Naive B cell (primary cell): ENCODE measurements around the gene UBA6. TPM values are rescaled to one million over a fixed set of nuclear protein-coding genes. Genes with fewer than 3 reads are reported as not detected.
A peak's percentile ranks its signal among the peaks of the same experiment; 100 is the strongest.
"Not testable (repeated sequence)": the region's sequence is repeated elsewhere in the genome, so short reads cannot be mapped to it uniquely, and the experiment has no call there.

Experiments used
- ATAC-seq, 2 donors: fragments of 150-1000 bp; cut with Tn5 transposase; 2 replicates each; pipeline ENCODE4 v1.10.0; 2021; ENCODE audit warnings: low read depth in 2 of 2, mild to moderate bottlenecking in 2 of 2, moderate library complexity in 2 of 2
- DNase-seq: peaks from one replicate; pipeline ENCODE4 v3.0.0; 2022
- H3K27ac Mint-ChIP-seq, 6 donors: one replicate each; pipeline ENCODE4 v1.8.0; 2020 to 2022; ENCODE audit warnings: mild to moderate bottlenecking in 6 of 6, mixed read lengths in 6 of 6, moderate library complexity in 5 of 6, inconsistent platforms in 2 of 6
- H3K27me3 Mint-ChIP-seq, 3 donors: one replicate each; pipeline ENCODE4 v1.8.0; 2021 to 2022; ENCODE audit warnings: mixed read lengths in 3 of 3, mild to moderate bottlenecking in 1 of 3
- H3K36me3 Mint-ChIP-seq, 2 donors: one replicate each; pipeline ENCODE4 v1.8.0; 2020 to 2022; ENCODE audit warnings: mixed read lengths in 2 of 2, inconsistent platforms in 1 of 2, mild to moderate bottlenecking in 1 of 2
- H3K4me1 Mint-ChIP-seq, 3 donors: one replicate each; pipeline ENCODE4 v1.8.0; 2020 to 2022; ENCODE audit warnings: mixed read lengths in 3 of 3, inconsistent platforms in 1 of 3, mild to moderate bottlenecking in 1 of 3, moderate library complexity in 1 of 3
- H3K4me3 Mint-ChIP-seq, 8 donors: one replicate each; pipeline ENCODE4 v1.8.0; 2020 to 2022; ENCODE audit warnings: mild to moderate bottlenecking in 8 of 8, mixed read lengths in 8 of 8, moderate library complexity in 8 of 8, inconsistent platforms in 2 of 8
- H3K9me3 Mint-ChIP-seq, 7 donors: one replicate each; pipeline ENCODE4 v1.8.0; 2020 to 2022; ENCODE audit warnings: mixed read lengths in 7 of 7, mild to moderate bottlenecking in 5 of 7, inconsistent platforms in 2 of 7, moderate library complexity in 1 of 7
- polyA plus RNA-seq, 6 donors: library from polyadenylated mRNA; unstranded; fragments of 300-500 nt; fragmentation: Illumina TruSeq; gene quantifications; one replicate each; pipeline ENCODE4 v1.2.3, GENCODE V29; 2021; ENCODE audit warnings: low read depth in 6 of 6

Gene UBA6
- polyA plus RNA-seq, 6 donors from 2014 or later, result 10.3 to 40.9 (median 26.6) TPM

DNA sequence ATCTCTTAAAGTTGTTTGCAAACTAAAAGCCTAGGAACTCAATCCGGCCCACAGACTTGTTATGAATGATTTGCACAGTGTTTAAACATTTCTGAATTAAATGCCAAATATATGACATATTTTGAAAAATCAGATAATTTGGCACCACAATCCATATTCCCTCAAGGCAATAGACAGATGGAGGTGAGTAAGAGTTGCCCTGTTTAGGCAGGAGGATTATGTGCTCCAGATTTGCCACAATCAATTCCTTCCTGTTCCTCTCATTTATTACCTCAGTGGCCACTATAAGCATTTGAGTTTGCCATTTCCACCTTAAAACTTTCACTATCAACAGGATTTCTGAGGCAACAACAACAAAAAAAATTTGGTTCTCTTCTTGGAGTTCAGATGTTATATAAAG, 18.7 kb downstream of the UBA6 start:
- no peak for DNase-seq
- ATAC-seq, result no peak
- Mint-ChIP-seq H3K27ac (no peak overlapping the region), H3K27me3 (no peaks in the 10 kb centered on the region), H3K9me3 (no peaks in the 10 kb centered on the region), H3K4me1 (peaks cover 0 to 3% (median under 1%) of the 10 kb centered on the region in 3 donors), H3K4me3 (no peak overlapping the region), H3K36me3 (peaks cover 9 to 19% of the 10 kb centered on the region in 2 donors)

DNA sequence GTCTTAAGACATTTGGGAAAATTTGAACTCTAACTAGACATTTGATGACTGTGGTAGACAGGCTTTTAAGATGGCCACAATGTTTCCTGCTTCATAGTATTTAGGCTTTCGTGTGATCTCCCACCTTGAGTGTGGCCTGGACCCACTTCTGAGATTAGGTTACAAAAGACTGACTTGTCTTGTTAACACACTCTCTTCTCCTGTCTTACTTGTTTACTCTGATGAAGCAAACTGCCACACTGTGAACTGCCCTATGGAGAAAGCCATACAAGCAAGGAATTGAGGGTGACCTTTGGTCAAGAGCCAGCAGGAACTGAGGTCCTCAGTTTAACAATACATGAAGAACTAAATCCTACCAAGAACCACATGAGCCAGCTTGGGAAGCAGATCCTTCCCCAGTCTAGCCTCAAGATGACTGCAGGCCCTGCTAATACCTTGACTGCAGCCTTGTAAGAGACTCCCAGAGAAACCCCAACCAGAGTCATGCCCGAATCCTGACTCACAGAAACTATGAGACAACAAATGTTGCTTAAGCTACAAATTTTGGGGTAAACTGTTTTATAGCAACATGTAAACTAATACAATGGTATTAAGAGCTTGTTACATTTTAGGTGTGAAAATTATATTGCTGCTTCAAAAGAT, 20.3 kb downstream of the UBA6 start:
- no peak overlapping the region for H3K27ac Mint-ChIP-seq
- H3K4me3 Mint-ChIP-seq, result no peak overlapping the region
- H3K9me3 Mint-ChIP-seq, result no peaks in the 10 kb centered on the region
- no peaks in the 10 kb centered on the region for H3K27me3 Mint-ChIP-seq
- H3K36me3 Mint-ChIP-seq, result peaks cover 13% of the 10 kb centered on the region in 2 donors
- no peaks in the 10 kb centered on the region for H3K4me1 Mint-ChIP-seq
- DNase-seq (no peak), ATAC-seq (no peak)

DNA sequence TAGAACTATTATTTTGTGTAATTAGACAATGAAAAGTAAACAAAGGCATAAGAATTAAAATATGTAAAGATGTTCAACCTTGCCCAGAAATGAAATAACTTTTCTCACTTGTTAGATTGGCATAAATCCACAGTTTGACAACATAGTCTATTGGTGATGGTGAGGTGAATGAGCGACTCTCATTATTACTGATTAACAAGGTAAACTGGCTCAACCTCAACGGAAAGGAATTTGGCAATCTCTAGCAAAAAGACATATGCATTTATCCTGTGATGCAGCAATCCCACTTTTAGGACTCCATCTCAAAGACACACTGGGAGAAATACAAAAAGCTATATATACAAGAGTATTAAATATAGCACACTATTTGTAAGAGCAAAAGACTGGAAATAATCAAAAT, 22.3 kb downstream of the UBA6 start:
- H3K36me3 Mint-ChIP-seq, result peaks cover 13 to 18% of the 10 kb centered on the region in 2 donors
- no peak overlapping the region for H3K4me3 Mint-ChIP-seq
- no peaks in the 10 kb centered on the region for H3K9me3 Mint-ChIP-seq

DNA sequence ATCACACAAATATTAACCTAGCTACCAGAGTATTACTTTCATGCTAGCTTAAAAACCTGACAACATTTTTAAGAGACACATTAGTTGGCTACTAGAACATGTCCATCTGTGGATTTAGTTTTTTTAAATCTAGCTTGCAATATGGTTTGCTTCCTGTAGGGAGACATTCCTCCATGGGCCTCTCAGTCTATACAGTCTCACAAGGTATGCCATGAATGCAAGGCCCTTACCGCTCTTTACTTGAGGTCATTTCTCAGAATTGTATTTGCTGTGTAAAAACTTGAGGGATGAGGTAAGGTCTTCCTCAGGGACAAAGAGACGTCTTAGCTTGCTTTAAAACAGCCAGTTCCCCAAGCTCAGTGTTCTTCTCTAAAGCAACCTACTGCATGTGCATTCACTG, 26.9 kb downstream of the UBA6 start:
- H3K9me3 Mint-ChIP-seq, result no peaks in the 10 kb centered on the region
- H3K36me3 Mint-ChIP-seq, result peaks cover 8 to 19% of the 10 kb centered on the region in 2 donors
- ATAC-seq (no peak), DNase-seq (no peak)
- H3K4me3 Mint-ChIP-seq, result no peak overlapping the region
- H3K27me3 Mint-ChIP-seq, result no peaks in the 10 kb centered on the region
- H3K4me1 Mint-ChIP-seq, result no peaks in the 10 kb centered on the region
- peak overlapping the region in 1 of 6 donors; percentile 38 for H3K27ac Mint-ChIP-seq

More for the DNA sequence above, 22.3 kb downstream of the UBA6 start:
- H3K4me1 Mint-ChIP-seq, result no peaks in the 10 kb centered on the region
- DNase-seq (no peak), ATAC-seq (no peak)
- peak overlapping the region in 1 of 6 donors; percentile 30 for H3K27ac Mint-ChIP-seq
- H3K27me3 Mint-ChIP-seq, result no peaks in the 10 kb centered on the region

DNA sequence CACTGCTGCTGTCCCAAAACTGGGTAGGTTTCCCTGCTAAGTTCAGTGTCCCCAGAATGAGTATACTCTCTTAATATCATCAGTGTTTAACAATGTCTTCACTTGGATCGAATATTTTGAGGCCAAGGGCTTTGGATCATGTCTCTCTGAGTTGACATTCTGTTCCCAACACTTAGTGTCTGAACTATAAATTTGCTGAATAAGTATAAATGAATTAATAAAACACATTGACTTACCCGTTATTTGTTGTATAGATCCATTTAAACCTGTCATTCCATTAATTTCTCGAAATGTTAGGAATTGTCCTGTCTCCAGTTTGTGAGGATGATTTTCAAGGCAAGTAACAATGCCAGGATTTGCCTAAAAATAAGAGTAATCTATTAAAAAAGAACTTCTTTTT, 32.6 kb downstream of the UBA6 start:
- no peak for ATAC-seq
- no peak overlapping the region for H3K27ac Mint-ChIP-seq
- no peaks in the 10 kb centered on the region for H3K9me3 Mint-ChIP-seq
- H3K36me3 Mint-ChIP-seq, result peaks cover 24 to 28% of the 10 kb centered on the region in 2 donors
- no peak overlapping the region for H3K4me3 Mint-ChIP-seq
- no peaks in the 10 kb centered on the region for H3K27me3 Mint-ChIP-seq
- H3K4me1 Mint-ChIP-seq, result no peaks in the 10 kb centered on the region
- DNase-seq, result no peak

DNA sequence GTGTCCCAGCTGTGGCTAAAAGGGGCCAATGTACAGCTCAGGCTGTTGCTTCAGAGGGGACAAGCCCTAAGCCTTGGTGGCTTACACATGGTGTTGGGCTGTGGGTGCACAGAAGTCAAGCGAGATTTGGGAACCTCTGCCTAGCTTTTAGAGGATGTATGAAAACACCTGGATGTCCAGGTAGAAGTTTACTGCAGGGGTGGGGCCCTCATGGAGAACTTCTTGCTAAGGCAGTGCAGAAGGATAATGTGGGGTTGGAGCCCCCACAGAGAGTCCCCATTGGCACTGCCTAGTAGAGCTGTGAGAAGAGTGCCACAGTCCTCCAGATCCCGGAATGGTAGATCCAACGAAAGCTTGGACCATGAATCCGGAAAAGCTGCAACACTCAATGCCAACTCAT, 40.5 kb downstream of the UBA6 start:
- H3K36me3 Mint-ChIP-seq, result peaks cover 36 to 53% of the 10 kb centered on the region in 2 donors
- H3K27me3 Mint-ChIP-seq, result no peaks in the 10 kb centered on the region
- peaks cover 11 to 32% (median 25%) of the 10 kb centered on the region in 7 donors for H3K9me3 Mint-ChIP-seq
- peaks cover 12 to 23% (median 22%) of the 10 kb centered on the region in 3 donors for H3K4me1 Mint-ChIP-seq
- ATAC-seq, result no peak
- DNase-seq, result no peak
- H3K27ac Mint-ChIP-seq, result no peak overlapping the region
- H3K4me3 Mint-ChIP-seq, result no peak overlapping the region

DNA sequence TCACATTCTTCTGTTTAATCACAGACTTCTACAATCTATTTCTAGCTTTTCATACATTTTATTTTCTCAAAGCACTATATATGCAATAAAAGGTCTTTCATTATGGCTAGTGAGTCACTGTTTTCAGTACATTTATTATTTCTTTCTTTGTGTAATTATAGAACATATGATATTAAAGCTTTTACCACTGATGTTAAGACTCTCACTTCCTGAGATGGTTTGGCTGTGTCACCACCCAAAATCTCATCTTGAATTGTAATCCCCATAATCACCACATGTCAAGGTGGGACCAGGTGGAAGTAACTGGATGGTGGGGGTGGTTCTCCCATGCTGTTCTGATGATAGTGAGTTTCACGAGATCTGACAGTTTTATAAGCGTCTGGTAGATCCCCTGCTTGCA, 41.9 kb downstream of the UBA6 start:
- no peak for ATAC-seq
- Mint-ChIP-seq H3K4me1 (peaks cover 12 to 28% (median 22%) of the 10 kb centered on the region in 3 donors), H3K36me3 (peaks cover 49 to 61% of the 10 kb centered on the region in 2 donors), H3K27ac (peak overlapping the region in 1 of 6 donors; percentile 65), H3K4me3 (no peak overlapping the region), H3K27me3 (no peaks in the 10 kb centered on the region), H3K9me3 (peaks cover 11 to 32% (median 27%) of the 10 kb centered on the region in 7 donors)
- DNase-seq, result no peak

DNA sequence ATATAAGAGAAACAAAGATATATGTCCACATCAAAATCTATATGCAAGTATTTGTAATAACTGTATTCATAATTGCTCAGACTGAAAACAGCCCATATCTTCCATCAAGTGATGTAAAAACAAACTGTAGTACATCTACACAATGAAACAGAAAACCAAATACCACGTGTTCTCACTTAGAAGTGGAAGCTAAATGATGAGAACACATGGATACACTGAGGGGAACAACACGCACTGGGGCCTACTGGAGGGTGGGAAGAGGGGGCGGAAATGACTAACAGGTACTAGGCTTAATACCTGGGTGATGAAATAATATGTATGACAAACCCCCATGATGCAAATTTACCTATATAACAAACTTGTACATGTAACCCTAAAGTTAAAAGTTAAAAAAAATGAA, 42.7 kb downstream of the UBA6 start:
- H3K27me3 Mint-ChIP-seq, result no peaks in the 10 kb centered on the region
- H3K27ac Mint-ChIP-seq, result no peak overlapping the region
- no peak for ATAC-seq
- no peak overlapping the region for H3K4me3 Mint-ChIP-seq
- DNase-seq, result no peak
- H3K4me1 Mint-ChIP-seq, result peaks cover 12 to 34% (median 22%) of the 10 kb centered on the region in 3 donors
- H3K9me3 Mint-ChIP-seq, result peaks cover 11 to 32% (median 28%) of the 10 kb centered on the region in 7 donors
- H3K36me3 Mint-ChIP-seq, result peaks cover 57 to 61% of the 10 kb centered on the region in 2 donors

DNA sequence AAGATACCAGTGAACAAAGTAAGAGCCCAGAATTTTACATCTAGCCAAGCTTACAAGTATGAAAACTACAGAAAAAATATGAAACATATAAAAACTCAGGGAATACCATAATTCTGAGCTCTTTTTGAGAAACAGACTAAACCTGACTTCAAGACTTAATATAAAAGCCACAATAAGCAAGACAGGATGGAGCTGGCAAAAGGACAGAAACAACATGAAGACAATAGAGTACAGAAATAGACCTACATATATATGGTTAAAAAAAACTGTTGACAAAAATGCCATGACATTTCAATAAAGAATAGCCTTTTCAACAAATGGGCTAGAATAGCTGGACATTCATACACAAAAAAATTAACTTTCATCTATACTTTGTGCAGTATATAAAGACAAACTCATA, 49.4 kb downstream of the UBA6 start:
- DNase-seq (no peak), ATAC-seq (no peak)
- Mint-ChIP-seq H3K27ac (peak overlapping the region in 2 of 6 donors; percentile 36 to 44), H3K4me1 (peaks cover 2 to 19% (median 2%) of the 10 kb centered on the region in 3 donors), H3K4me3 (no peak overlapping the region), H3K36me3 (peaks cover 30 to 34% of the 10 kb centered on the region in 2 donors), H3K27me3 (no peaks in the 10 kb centered on the region), H3K9me3 (peaks cover 0 to 4% (median 0%) of the 10 kb centered on the region in 7 donors)

DNA sequence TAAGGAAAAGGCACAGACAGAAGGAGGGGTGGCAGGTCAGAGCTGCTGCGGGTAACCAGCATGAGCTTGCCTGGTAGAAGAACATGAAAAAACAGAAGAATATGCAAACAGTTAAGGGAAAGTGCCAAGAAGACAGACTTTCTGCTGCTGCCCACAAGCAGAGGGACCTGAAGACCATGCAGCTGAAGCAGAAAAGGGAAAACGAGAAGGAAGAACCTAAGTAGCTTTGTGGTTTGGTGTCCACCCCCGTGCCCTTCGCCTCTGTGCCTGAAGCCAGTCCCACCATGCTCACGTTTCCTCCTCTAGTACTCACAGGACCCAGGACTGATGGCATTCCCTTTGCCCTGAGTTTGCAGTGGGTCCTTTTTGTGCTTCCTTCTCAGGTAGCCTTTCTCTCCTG, 62.8 kb downstream of the UBA6 start:
- ATAC-seq (no peak), DNase-seq (no peak)
- H3K27ac Mint-ChIP-seq, result peak overlapping the region; percentile 13 to 87 (median 46)
- H3K9me3 Mint-ChIP-seq, result peaks cover 0 to 2% (median 0%) of the 10 kb centered on the region in 7 donors
- H3K4me3 Mint-ChIP-seq, result peak overlapping the region in 2 of 8 donors; percentile 56 to 62
- peaks cover 11 to 17% (median 14%) of the 10 kb centered on the region in 3 donors for H3K4me1 Mint-ChIP-seq
- no peaks in the 10 kb centered on the region for H3K27me3 Mint-ChIP-seq
- H3K36me3 Mint-ChIP-seq, result peaks cover 32 to 50% of the 10 kb centered on the region in 2 donors

DNA sequence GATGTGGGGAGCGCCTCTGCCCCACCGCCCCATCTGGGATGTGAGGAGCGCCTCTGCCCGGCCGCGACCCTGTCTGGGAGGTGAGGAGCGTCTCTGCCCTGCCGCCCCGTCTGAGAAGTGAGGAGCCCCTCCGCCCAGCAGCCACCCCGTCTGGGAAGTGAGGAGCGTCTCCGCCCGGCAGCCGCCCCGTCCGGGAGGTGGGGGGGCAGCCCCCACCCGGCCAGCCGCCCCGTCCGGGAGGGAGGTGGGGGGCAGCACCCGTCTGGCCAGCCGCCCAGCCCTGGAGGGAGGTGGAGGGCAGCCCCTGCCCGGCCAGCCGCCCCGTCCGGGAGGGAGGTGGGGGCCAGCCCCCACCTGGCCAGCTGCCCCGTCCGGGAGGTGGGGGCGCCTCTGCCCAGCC, 64.0 kb downstream of the UBA6 start:
- peaks cover 20 to 50% of the 10 kb centered on the region in 2 donors for H3K36me3 Mint-ChIP-seq
- not testable (repeated sequence) for H3K4me3 Mint-ChIP-seq
- peaks cover 16 to 26% (median 23%) of the 10 kb centered on the region in 3 donors for H3K4me1 Mint-ChIP-seq

DNA sequence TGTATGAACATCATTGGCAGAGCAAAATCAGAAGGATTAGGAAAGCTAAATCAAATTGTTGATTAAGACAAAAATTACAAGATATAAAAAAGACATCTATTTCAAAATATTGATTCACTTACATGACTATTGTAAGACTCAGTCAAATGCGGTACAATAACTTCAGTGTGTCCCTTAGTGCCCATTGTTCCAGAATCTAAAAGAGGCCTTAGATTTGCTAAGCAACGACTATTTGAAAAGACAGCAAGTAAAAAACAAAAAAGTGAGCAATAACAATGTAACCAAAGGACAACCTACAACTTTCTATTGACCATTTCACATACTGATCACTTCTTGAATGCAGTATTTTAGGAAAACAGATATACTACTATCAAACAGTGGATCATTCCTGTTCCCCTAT, 65.6 kb downstream of the UBA6 start:
- DNase-seq (no peak), ATAC-seq (no peak)
- Mint-ChIP-seq H3K9me3 (peaks cover 0 to 2% (median 0%) of the 10 kb centered on the region in 7 donors), H3K27ac (no peak overlapping the region), H3K27me3 (no peaks in the 10 kb centered on the region), H3K4me3 (no peak overlapping the region), H3K4me1 (peaks cover 16 to 26% (median 23%) of the 10 kb centered on the region in 3 donors), H3K36me3 (peaks cover 17 to 46% of the 10 kb centered on the region in 2 donors)

More for the DNA sequence above, 64.0 kb downstream of the UBA6 start:
- not testable (repeated sequence) for H3K27me3 Mint-ChIP-seq, ATAC-seq, DNase-seq, H3K27ac Mint-ChIP-seq, H3K9me3 Mint-ChIP-seq

DNA sequence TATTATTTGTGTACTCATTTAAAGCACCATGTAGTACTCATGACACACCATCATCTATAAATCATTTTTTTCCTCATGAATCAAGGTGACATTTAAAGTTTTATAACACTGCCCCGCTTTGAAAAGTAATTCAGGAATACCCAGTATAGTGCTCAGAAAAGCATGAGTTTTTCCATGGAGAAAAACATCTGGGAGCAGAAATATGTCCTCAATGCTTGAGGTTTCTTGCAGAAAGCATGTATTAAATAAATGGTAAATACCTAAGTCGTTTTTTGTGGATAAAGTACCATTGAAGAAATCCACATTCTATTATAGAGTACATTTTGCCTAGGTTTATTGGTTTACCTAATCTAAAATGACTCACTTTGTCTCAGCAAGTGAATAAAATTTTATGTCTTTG, 66.2 kb downstream of the UBA6 start:
- peaks cover 16 to 26% (median 21%) of the 10 kb centered on the region in 3 donors for H3K4me1 Mint-ChIP-seq
- H3K4me3 Mint-ChIP-seq, result no peak overlapping the region
- H3K9me3 Mint-ChIP-seq, result peaks cover 0 to 2% (median 0%) of the 10 kb centered on the region in 7 donors
- peaks cover 13 to 46% of the 10 kb centered on the region in 2 donors for H3K36me3 Mint-ChIP-seq
- no peak for DNase-seq
- ATAC-seq, result no peak
- H3K27me3 Mint-ChIP-seq, result no peaks in the 10 kb centered on the region
- H3K27ac Mint-ChIP-seq, result no peak overlapping the region

DNA sequence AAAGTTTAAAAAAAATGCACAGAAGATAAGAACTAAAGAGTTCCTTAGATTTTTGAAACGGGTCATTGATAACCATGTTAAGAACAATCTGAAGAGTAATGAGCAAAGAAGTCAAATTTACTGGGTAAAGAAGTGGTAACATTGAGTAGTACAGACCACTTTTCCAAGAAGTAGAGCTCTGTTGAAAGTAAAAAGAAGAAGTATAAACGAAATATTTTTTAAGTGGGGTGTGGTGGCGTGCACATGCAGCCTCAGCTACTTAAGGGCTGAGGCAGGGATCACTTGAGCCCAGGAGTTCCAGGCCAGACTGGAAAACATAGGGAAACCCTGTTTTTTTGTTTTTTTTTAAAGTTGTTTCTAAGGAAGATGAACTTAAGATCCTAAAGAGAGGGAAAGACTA, 68.5 kb downstream of the UBA6 start:
- H3K27ac Mint-ChIP-seq, result peak overlapping the region in 4 of 6 donors; percentile 39 to 81 (median 70)
- H3K4me3 Mint-ChIP-seq, result peak overlapping the region in 4 of 8 donors; percentile 8 to 81 (median 22)
- H3K9me3 Mint-ChIP-seq, result no peaks in the 10 kb centered on the region
- H3K27me3 Mint-ChIP-seq, result no peaks in the 10 kb centered on the region
- peak; percentile 64 to 67 for ATAC-seq
- H3K4me1 Mint-ChIP-seq, result peaks cover 8 to 16% (median 10%) of the 10 kb centered on the region in 3 donors
- DNase-seq, result no peak
- peaks cover 0 to 42% of the 10 kb centered on the region in 2 donors for H3K36me3 Mint-ChIP-seq
